Measurements from ENCODE around the gene SLC7A7. TPM values are rescaled to one million over a fixed set of nuclear protein-coding genes. Genes with fewer than 3 reads are reported as not detected.

Gene SLC7A7
- total and polyA plus RNA-seq, 2 experiments from 2014 or later: 0.63 to 0.65 TPM

DNA sequence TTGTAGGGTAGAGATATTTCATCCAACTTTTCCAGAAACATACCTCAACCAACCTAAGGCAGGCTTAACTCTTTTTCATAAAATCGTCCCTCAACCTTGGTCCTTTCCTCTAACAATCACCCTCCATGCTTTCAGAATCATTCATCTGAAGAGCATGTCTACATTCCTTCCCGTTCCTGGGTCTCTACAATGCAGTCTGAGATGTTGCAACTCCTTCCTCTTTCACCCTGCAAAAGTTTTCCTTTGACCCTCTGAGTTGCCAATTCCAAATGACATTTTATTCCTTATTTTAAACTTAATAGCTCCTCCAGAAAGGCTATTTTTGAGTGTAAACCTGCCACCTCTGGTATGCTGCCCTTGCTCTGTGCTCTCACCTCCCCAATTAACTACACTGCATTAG lies 16.7 kb downstream of the SLC7A7 start:
- no peak overlapping the region for H2AFZ ChIP-seq
- H3K27ac ChIP-seq: no peak overlapping the region
- H3K4me1 ChIP-seq (ENCODE audit: insufficient read depth): no peaks in the 10 kb centered on the region
- no peaks in the 10 kb centered on the region for H3K9me2 ChIP-seq (ENCODE audit: insufficient read depth)
- H3K9ac ChIP-seq: no peak overlapping the region
- H3K4me2 ChIP-seq (ENCODE audit: unreplicated experiment): no peak overlapping the region
- no peaks in the 10 kb centered on the region for H3K9me3 ChIP-seq (ENCODE audit: low read depth)
- H3K4me3 ChIP-seq: no peak overlapping the region
- no peaks in the 10 kb centered on the region; the same call in 1 of the 2 replicates for H3K27me3 ChIP-seq (replicated peaks; ENCODE audit: insufficient read depth)
- 50 to 55% methylated on average over 2 of the region's 2 CpGs for WGBS, 2 experiments (ENCODE audit: low coverage in 1 of 2, low lambda C conversion rate in 2 of 2, missing lambda C conversion rate in 2 of 2)
- in situ Hi-C loops (cut with MboI): no loop called here
- TF ChIP-seq EZH2 (IDR thresholded peaks at IDR 0.05; ENCODE audit: insufficient read depth, poor library complexity, severe bottlenecking): no peak
- H3K79me2 ChIP-seq (ENCODE audit: insufficient read depth): no peaks in the 10 kb centered on the region
- no peaks in the 10 kb centered on the region for H3K36me3 ChIP-seq (ENCODE audit: low read depth)
- H3F3A ChIP-seq (ENCODE audit: insufficient read depth): no peaks in the 10 kb centered on the region
- no peak for DNase-seq
- H4K20me1 ChIP-seq (ENCODE audit: insufficient read depth): no peaks in the 10 kb centered on the region

DNA sequence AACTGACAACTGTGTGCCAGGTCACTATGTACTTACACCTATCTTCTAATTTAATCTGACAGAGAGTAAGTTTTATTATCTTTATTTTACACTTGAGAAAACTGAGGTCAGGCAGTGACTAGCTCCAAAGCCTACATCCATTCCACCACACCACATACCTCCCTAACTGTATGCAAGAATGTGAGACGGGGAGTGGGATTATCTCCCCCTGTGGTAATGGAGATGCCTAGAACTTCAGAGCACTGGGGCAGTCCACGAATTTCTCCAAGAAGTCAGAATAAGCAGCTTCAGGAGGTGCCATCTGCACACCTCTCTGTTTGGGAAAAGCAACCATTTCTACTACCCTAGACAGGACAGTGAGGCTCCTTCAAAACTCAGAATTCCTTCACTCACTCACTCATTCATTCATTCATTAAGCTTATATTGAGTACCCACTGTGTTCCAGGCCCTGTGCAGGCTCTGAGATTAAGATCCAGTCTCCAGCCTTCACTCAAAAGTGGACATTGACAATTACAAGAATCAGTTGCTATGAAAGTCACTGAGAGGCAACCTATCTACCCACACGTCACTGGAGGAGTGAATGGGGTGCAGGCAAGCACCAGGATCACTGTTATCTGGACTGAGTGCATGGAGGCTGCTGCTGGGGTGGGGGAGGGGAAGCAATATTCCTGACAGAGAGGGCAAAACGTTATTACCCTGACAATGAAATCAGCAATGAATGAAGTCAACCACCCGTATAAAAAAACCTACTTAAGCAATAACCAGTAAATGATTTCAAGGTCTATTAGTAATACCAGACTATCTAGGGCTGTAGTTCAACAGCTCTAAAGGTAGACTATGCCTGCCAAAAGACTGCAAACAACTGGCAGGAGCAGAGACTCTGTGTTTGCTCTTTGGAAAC lies 18.0 kb downstream of the SLC7A7 start:
- no peaks in the 10 kb centered on the region; the same call in 1 of the 2 replicates for H3K27me3 ChIP-seq (replicated peaks; ENCODE audit: insufficient read depth)
- H3K27ac ChIP-seq: no peak overlapping the region
- no peak for DNase-seq
- no peak overlapping the region for H3K9ac ChIP-seq
- H3K9me3 ChIP-seq (ENCODE audit: low read depth): no peaks in the 10 kb centered on the region
- H3K79me2 ChIP-seq (ENCODE audit: insufficient read depth): no peaks in the 10 kb centered on the region
- H3K4me1 ChIP-seq (ENCODE audit: insufficient read depth): no peaks in the 10 kb centered on the region
- no peaks in the 10 kb centered on the region for H3K9me2 ChIP-seq (ENCODE audit: insufficient read depth)
- in situ Hi-C loops (cut with MboI): no loop called here
- H3K4me2 ChIP-seq (ENCODE audit: unreplicated experiment): no peak overlapping the region
- H4K20me1 ChIP-seq (ENCODE audit: insufficient read depth): no peaks in the 10 kb centered on the region
- 18 to 27% methylated on average over 5 of the region's 5 CpGs for WGBS, 2 experiments (ENCODE audit: low coverage in 1 of 2, low lambda C conversion rate in 2 of 2, missing lambda C conversion rate in 2 of 2)
- H3K36me3 ChIP-seq (ENCODE audit: low read depth): no peaks in the 10 kb centered on the region
- H3F3A ChIP-seq (ENCODE audit: insufficient read depth): no peaks in the 10 kb centered on the region
- no peak for TF ChIP-seq EZH2phosphoT487 (IDR thresholded peaks at IDR 0.05; ENCODE audit: insufficient read depth, low read depth)
- no peak overlapping the region for H2AFZ ChIP-seq
- no peak overlapping the region for H3K4me3 ChIP-seq

DNA sequence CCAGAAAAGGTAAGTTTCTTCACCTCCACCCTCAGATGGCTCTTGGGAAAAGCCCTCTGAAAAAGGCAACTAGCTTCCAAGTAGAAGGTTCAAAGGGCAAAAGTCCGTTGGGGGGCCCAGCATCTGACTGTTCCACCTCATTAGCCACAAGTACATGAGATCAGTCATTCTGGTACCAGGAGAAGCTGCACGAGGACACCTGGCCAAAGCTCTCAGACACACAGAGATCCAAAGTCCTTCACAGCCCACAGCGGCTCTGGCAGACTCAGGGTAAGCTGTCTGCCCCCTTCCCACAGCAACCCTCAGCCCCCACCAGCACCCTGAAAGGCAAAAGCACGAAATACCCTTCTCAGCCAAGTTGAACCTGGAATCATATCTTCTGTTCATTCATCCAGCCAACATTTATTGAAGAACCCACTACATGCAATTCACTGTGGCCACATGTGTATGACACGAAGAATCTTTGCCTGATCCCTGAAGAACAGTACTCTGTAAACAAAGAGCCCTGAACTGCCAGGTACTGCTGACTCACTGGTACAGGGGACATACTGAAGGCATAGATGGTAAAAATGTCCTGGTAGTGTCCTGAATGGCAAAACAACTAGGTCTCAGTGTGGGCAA lies 19.0 kb downstream of the SLC7A7 start:
- Histone ChIP-seq H3K4me3 (no peak overlapping the region), H3F3A (ENCODE audit: insufficient read depth) (peaks cover 4% of the 10 kb centered on the region; the same call in 1 of the 2 replicates), H3K4me1 (ENCODE audit: insufficient read depth) (no peaks in the 10 kb centered on the region), H3K4me2 (ENCODE audit: unreplicated experiment) (no peak overlapping the region), H3K36me3 (ENCODE audit: low read depth) (no peaks in the 10 kb centered on the region), H3K79me2 (ENCODE audit: insufficient read depth) (no peaks in the 10 kb centered on the region), H3K9ac (no peak overlapping the region), H2AFZ (no peak overlapping the region), H4K20me1 (ENCODE audit: insufficient read depth) (no peaks in the 10 kb centered on the region), H3K9me3 (ENCODE audit: low read depth) (no peaks in the 10 kb centered on the region), H3K27ac (no peak overlapping the region), H3K9me2 (ENCODE audit: insufficient read depth) (no peaks in the 10 kb centered on the region), H3K27me3 (replicated peaks; ENCODE audit: insufficient read depth) (no peaks in the 10 kb centered on the region; the same call in 1 of the 2 replicates)
- TF ChIP-seq EZH2 (IDR thresholded peaks at IDR 0.05; ENCODE audit: insufficient read depth, poor library complexity, severe bottlenecking) (no peak), EZH2phosphoT487 (IDR thresholded peaks at IDR 0.05; ENCODE audit: insufficient read depth, low read depth) (no peak)
- 44 to 55% methylated on average over 5 of the region's 5 CpGs for WGBS, 2 experiments (ENCODE audit: low coverage in 1 of 2, low lambda C conversion rate in 2 of 2, missing lambda C conversion rate in 2 of 2)
- in situ Hi-C loops (cut with MboI): no loop called here
- no peak for DNase-seq

DNA sequence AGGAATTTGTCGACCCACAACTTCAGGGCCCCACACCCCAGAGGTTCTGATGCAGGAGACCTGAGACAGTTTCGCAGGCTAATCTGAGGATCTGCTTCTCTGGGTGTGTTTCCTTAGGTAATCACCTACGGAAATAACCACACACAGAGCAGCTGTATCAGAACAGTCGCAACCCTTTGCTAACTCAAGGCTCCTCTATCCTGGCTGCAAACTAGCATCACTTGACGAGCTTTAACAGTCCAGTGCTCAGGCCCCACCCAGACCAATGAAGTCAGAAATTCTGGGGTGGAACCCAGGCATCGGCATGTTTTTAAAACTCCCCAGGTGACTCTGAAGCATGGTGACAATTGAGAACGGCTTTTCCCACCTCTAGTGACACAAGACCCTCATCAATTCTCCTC lies 20.7 kb downstream of the SLC7A7 start:
- DNase-seq: no peak
- Histone ChIP-seq H3K79me2 (ENCODE audit: insufficient read depth) (no peaks in the 10 kb centered on the region), H3K36me3 (ENCODE audit: low read depth) (no peaks in the 10 kb centered on the region), H3F3A (ENCODE audit: insufficient read depth) (peaks cover 8% of the 10 kb centered on the region; the same call in 1 of the 2 replicates), H3K9me2 (ENCODE audit: insufficient read depth) (no peaks in the 10 kb centered on the region), H3K27me3 (replicated peaks; ENCODE audit: insufficient read depth) (no peaks in the 10 kb centered on the region; the same call in 1 of the 2 replicates), H4K20me1 (ENCODE audit: insufficient read depth) (no peaks in the 10 kb centered on the region), H3K4me1 (ENCODE audit: insufficient read depth) (no peaks in the 10 kb centered on the region), H3K27ac (no peak overlapping the region), H3K4me3 (no peak overlapping the region), H2AFZ (no peak overlapping the region), H3K9ac (no peak overlapping the region), H3K4me2 (ENCODE audit: unreplicated experiment) (no peak overlapping the region), H3K9me3 (ENCODE audit: low read depth) (no peaks in the 10 kb centered on the region)
- in situ Hi-C loops (cut with MboI): no loop called here
- TF ChIP-seq EZH2phosphoT487 (IDR thresholded peaks at IDR 0.05; ENCODE audit: insufficient read depth, low read depth) (no peak), EZH2 (IDR thresholded peaks at IDR 0.05; ENCODE audit: insufficient read depth, poor library complexity, severe bottlenecking) (no peak)
- WGBS, 2 experiments (ENCODE audit: low coverage in 1 of 2, low lambda C conversion rate in 2 of 2, missing lambda C conversion rate in 2 of 2): 78 to 80% methylated on average over 7 of the region's 7 CpGs

Data from GM23248 (cell line).